ENCODE results near the gene CHD2. TPM values are rescaled to one million over a fixed set of nuclear protein-coding genes. Genes with fewer than 3 reads are reported as not detected.

The CHD2 gene
- total and polyA plus RNA-seq, 10 of the 15 experiments (the other 5 are each of a cell fraction or from before 2014, with no cell fraction given), result 38.1 to 94.7 (median 63.3) TPM

- Histone ChIP-seq H3K27ac (ENCODE audit: control insufficient read depth, insufficient read depth) (peak overlapping the region; percentile 96), H4K20me1 (ENCODE audit: control insufficient read depth, insufficient read depth) (no peaks in the 10 kb centered on the region), H3K27me3 (replicated peaks in 1 of 2; ENCODE audit: control insufficient read depth in 2 of 2, insufficient read depth in 2 of 2, low read length in 1 of 2) (no peaks in the 10 kb centered on the region), H3K4me3 (peak overlapping the region; percentile 95), H3K36me3 (ENCODE audit: control insufficient read depth in 2 of 2, insufficient read depth in 2 of 2, low read length in 1 of 2) (peaks cover 0 to 5% of the 10 kb centered on the region in 2 experiments; a peak in 1 of 4 replicates), H3K4me1 (ENCODE audit: control insufficient read depth, insufficient read depth, low read length) (no peaks in the 10 kb centered on the region), H2AFZ (ENCODE audit: control insufficient read depth, low read depth, low read length) (no peak overlapping the region), H3K9ac (ENCODE audit: control insufficient read depth, insufficient read depth, low read length) (peak overlapping the region; percentile 97), H3K9me3 (replicated peaks; ENCODE audit: control insufficient read depth, insufficient read depth, low read length) (no peaks in the 10 kb centered on the region; the same call in 1 of the 3 replicates), H3K4me2 (ENCODE audit: control insufficient read depth, insufficient read depth) (no peak overlapping the region), H3K79me2 (ENCODE audit: control insufficient read depth, insufficient read depth, low read length) (peaks cover 93% of the 10 kb centered on the region)
- TF ChIP-seq WRNIP1 (IDR thresholded peaks at IDR 0.05; ENCODE audit: borderline replicate concordance, low read depth, low read length) (no peak), MTA3 (IDR thresholded peaks at IDR 0.05; ENCODE audit: borderline replicate concordance, low read length) (peak; percentile 1; the same call in 1 of the 2 replicates), ZBTB40 (IDR thresholded peaks at IDR 0.05; ENCODE audit: borderline replicate concordance) (peak; percentile 61; the same call in 1 of the 2 replicates), SUZ12 (IDR thresholded peaks at IDR 0.05; ENCODE audit: unreplicated experiment) (no peak), MLLT1 (IDR thresholded peaks at IDR 0.05) (peak; percentile 92; the same call in 1 of the 2 replicates)
- in situ Hi-C loops (cut with MboI), result no loop called here
- no TSS peak for BruUV-seq (replicated peaks)
- intact Hi-C loops (cut with micrococcal nuclease; ENCODE audit: unreplicated experiment), result loop anchor here (1.0 to 2.0 kb wide), 2 partner anchors 14 to 68 kb away; no protein-coding TSS in a partner anchor
- POLR2A ChIA-PET, result interaction anchor here (0.9 to 11.0 kb wide), 13 partner anchors 8 to 104 kb away, joined by 3 to 207 read pairs (median 8); no protein-coding TSS in a partner anchor
- CTCF ChIA-PET, result interaction anchor here (0.5 to 2.7 kb wide), 17 partner anchors 8 to 130 kb away, joined by 3 to 19 read pairs (median 8); no protein-coding TSS in a partner anchor
- no peak for DNase-seq (ENCODE audit: low read depth, low spot score)
- 0% methylated on average over 6 of the region's 6 CpGs for WGBS (ENCODE audit: insufficient coverage, insufficient replicate concordance, low lambda C conversion rate, missing lambda C conversion rate)
- no peak for FAIRE-seq
- no peak for ATAC-seq
- RAD21 ChIA-PET (ENCODE audit: unreplicated experiment), result interaction anchor here (0.9 to 6.9 kb wide), 14 partner anchors 8 to 104 kb away, joined by 3 to 100 read pairs (median 8); no protein-coding TSS in a partner anchor
- SMC1A ChIA-PET (ENCODE audit: uncharacterized antibody, unreplicated experiment), result interaction anchor here (0.6 to 11.2 kb wide), 10 partner anchors 8 to 103 kb away, joined by 3 to 252 read pairs (median 9); no protein-coding TSS in a partner anchor
Observed at GRCh38 chr15:92900731-92901071, 577 bp downstream of the CHD2 start.

All from GM12878 (cell line).